Ovary (tissue), 3 donors: ENCODE measurements around the gene SND1.

Experiments used
- CTCF ChIP-seq, 3 donors: fragments of 450-650 bp in 2 of 3; fragments of 200-600 bp in 1 of 3; IDR thresholded peaks; one replicate each; pipeline versions ENCODE4 v1.5.1 to v1.8.0; 2016 to 2022; ENCODE audit warnings: antibody characterized with exemption in 3 of 3, mild to moderate bottlenecking in 1 of 3
- EP300 ChIP-seq: sonication (generic); formaldehyde crosslinking; IDR thresholded peaks from one replicate; pipeline ENCODE4 v1.6.1; 2017; ENCODE audit warnings: antibody characterized with exemption
- donor health status: DM: no; HTN: no; CAD: no.

- no peak for TF ChIP-seq EP300
- TF ChIP-seq CTCF (IDR thresholded peaks at IDR 0.05) = no peak
These were observed 220.1 kb downstream of the SND1 start for GRCh38 chr7:127872122-127872521.
